Activated CD4-positive, alpha-beta T cell treated with anti-CD3 and anti-CD28 coated beads for 36 hours (primary cell): ENCODE data around the gene REXO4. TPM values are rescaled to one million over a fixed set of nuclear protein-coding genes. Genes with fewer than 3 reads are reported as not detected.

Experiments used
- ATAC-seq: fragments of 200-7000 bp; cut with Tn5 transposase; one replicate; pipeline ENCODE4 v1.10.0; 2021; ENCODE audit warnings: mild to moderate bottlenecking, moderate library complexity
- CTCF ChIA-PET: fragments of 350-600 bp; sonication (Branson Sonifier 250); formaldehyde crosslinking; loops from one replicate; lab custom pipeline; 2021; ENCODE audit warnings: antibody characterized with exemption; lab: Charles Lee
- POLR2A ChIA-PET: fragments of 350-600 bp; sonication (Branson Sonifier 250); formaldehyde crosslinking; loops from one replicate; lab custom pipeline; 2021; ENCODE audit warnings: antibody characterized with exemption, inconsistent platforms; lab: Charles Lee
- DNase-seq: peaks from one replicate; pipeline ENCODE4 v3.0.0-alpha.2; 2020
- H3K27ac Mint-ChIP-seq: one replicate; pipeline ENCODE4 v1.8.0; 2021; ENCODE audit warnings: mixed read lengths
- H3K27me3 Mint-ChIP-seq: one replicate; pipeline ENCODE4 v1.8.0; 2021; ENCODE audit warnings: mixed read lengths
- H3K36me3 Mint-ChIP-seq: one replicate; pipeline ENCODE4 v1.8.0; 2021; ENCODE audit warnings: low read depth, mixed read lengths
- H3K4me1 Mint-ChIP-seq: one replicate; pipeline ENCODE4 v1.8.0; 2021; ENCODE audit warnings: mixed read lengths
- H3K4me3 Mint-ChIP-seq: one replicate; pipeline ENCODE4 v1.8.0; 2021; ENCODE audit warnings: mild to moderate bottlenecking, moderate library complexity, mixed read lengths
- H3K9me3 Mint-ChIP-seq: one replicate; pipeline ENCODE4 v1.8.0; 2021; ENCODE audit warnings: low read depth, mixed read lengths
- intact Hi-C, 2 experiments: fragments of 100-400 bp; cut with DNase I in 1 of 2; cut with micrococcal nuclease in 1 of 2; formaldehyde crosslinking; loops; one replicate each; pipeline versions ENCODE4 v1.14.2 to v1.15.1; 2022 to 2024; cut with DNase I, micrococcal nuclease
- total RNA-seq, 2 experiments: library from RNA; stranded (reverse); gene quantifications; one replicate each; pipeline ENCODE4 v1.2.3, GENCODE V29; 2021

The REXO4 gene
- total RNA-seq, 2 experiments from 2014 or later = 25.9 to 34.3 TPM

GRCh38 chr9:133429641-133430161 is 11.9 kb upstream of the REXO4 start:
- H3K4me1 Mint-ChIP-seq = peaks cover 3% of the 10 kb centered on the region
- ChIA-PET CTCF (interaction anchor here (0.6 kb wide), 2 partner anchors 17 to 60 kb away, joined by 3 read pairs; no protein-coding TSS in a partner anchor), POLR2A (no interaction called here)
- H3K36me3 Mint-ChIP-seq = no peaks in the 10 kb centered on the region
- DNase-seq (peak; percentile 47), ATAC-seq (no peak)
- no peak overlapping the region for H3K27ac Mint-ChIP-seq
- no peak overlapping the region for H3K4me3 Mint-ChIP-seq
- H3K27me3 Mint-ChIP-seq = peaks cover 29% of the 10 kb centered on the region
- no peaks in the 10 kb centered on the region for H3K9me3 Mint-ChIP-seq
- intact Hi-C loops = no loop called here

GRCh38 chr9:133429214-133429613 is 11.4 kb upstream of the REXO4 start:
- Mint-ChIP-seq H3K27ac (no peak overlapping the region), H3K4me3 (no peak overlapping the region), H3K36me3 (no peaks in the 10 kb centered on the region), H3K4me1 (peaks cover 3% of the 10 kb centered on the region), H3K27me3 (peaks cover 32% of the 10 kb centered on the region), H3K9me3 (no peaks in the 10 kb centered on the region)
- ATAC-seq (no peak), DNase-seq (no peak)
- POLR2A ChIA-PET = no interaction called here
- CTCF ChIA-PET = no interaction called here
- intact Hi-C loops = no loop called here

GRCh38 chr9:133428617-133429101 is 10.8 kb upstream of the REXO4 start:
- intact Hi-C loops = no loop called here
- H3K27me3 Mint-ChIP-seq = peaks cover 32% of the 10 kb centered on the region
- H3K9me3 Mint-ChIP-seq = no peaks in the 10 kb centered on the region
- H3K27ac Mint-ChIP-seq = no peak overlapping the region
- ATAC-seq (peak; percentile 23), DNase-seq (no peak)
- H3K4me3 Mint-ChIP-seq = no peak overlapping the region
- POLR2A ChIA-PET = no interaction called here
- CTCF ChIA-PET = no interaction called here
- peaks cover 3% of the 10 kb centered on the region for H3K4me1 Mint-ChIP-seq
- no peaks in the 10 kb centered on the region for H3K36me3 Mint-ChIP-seq

- CTCF ChIA-PET = no interaction called here
- ATAC-seq (no peak), DNase-seq (no peak)
- Mint-ChIP-seq H3K4me3 (peak overlapping the region; percentile 28), H3K4me1 (peaks cover 3% of the 10 kb centered on the region), H3K27me3 (peaks cover 32% of the 10 kb centered on the region), H3K9me3 (no peaks in the 10 kb centered on the region), H3K27ac (no peak overlapping the region), H3K36me3 (no peaks in the 10 kb centered on the region)
- POLR2A ChIA-PET = no interaction called here
- intact Hi-C loops = no loop called here
Observed at GRCh38 chr9:133427658-133428348, 10.0 kb upstream of the REXO4 start.

- H3K4me3 Mint-ChIP-seq = no peak overlapping the region
- H3K27me3 Mint-ChIP-seq = peaks cover 32% of the 10 kb centered on the region
- ATAC-seq (no peak), DNase-seq (no peak)
- intact Hi-C loops = no loop called here
- no peak overlapping the region for H3K27ac Mint-ChIP-seq
- ChIA-PET POLR2A (no interaction called here), CTCF (interaction anchor here (1.3 kb wide), 1 partner anchor 84 kb away, joined by 3 read pairs; no protein-coding TSS in a partner anchor)
- no peaks in the 10 kb centered on the region for H3K36me3 Mint-ChIP-seq
- no peaks in the 10 kb centered on the region for H3K9me3 Mint-ChIP-seq
- H3K4me1 Mint-ChIP-seq = peaks cover 14% of the 10 kb centered on the region
Observed at GRCh38 chr9:133426011-133426410, 8.2 kb upstream of the REXO4 start.

- Mint-ChIP-seq H3K4me1 (peaks cover 19% of the 10 kb centered on the region), H3K27ac (no peak overlapping the region), H3K36me3 (no peaks in the 10 kb centered on the region), H3K27me3 (peaks cover 30% of the 10 kb centered on the region), H3K9me3 (no peaks in the 10 kb centered on the region), H3K4me3 (no peak overlapping the region)
- intact Hi-C loops = no loop called here
- no peak for ATAC-seq
- POLR2A ChIA-PET = no interaction called here
- no peak for DNase-seq
- CTCF ChIA-PET = interaction anchor here (1.3 kb wide), 1 partner anchor 84 kb away, joined by 3 read pairs; no protein-coding TSS in a partner anchor
Observed at GRCh38 chr9:133425049-133425632, 7.3 kb upstream of the REXO4 start.

- Mint-ChIP-seq H3K4me1 (peaks cover 22% of the 10 kb centered on the region), H3K27me3 (peaks cover 27% of the 10 kb centered on the region), H3K9me3 (no peaks in the 10 kb centered on the region), H3K4me3 (no peak overlapping the region), H3K36me3 (no peaks in the 10 kb centered on the region), H3K27ac (no peak overlapping the region)
- ATAC-seq (no peak), DNase-seq (no peak)
- ChIA-PET CTCF (interaction anchor here (1.4 kb wide), 1 partner anchor 20 kb away, joined by 3 read pairs; no protein-coding TSS in a partner anchor), POLR2A (no interaction called here)
- intact Hi-C loops = no loop called here
Observed at GRCh38 chr9:133424187-133424586, 6.4 kb upstream of the REXO4 start.

GRCh38 chr9:133423216-133423615 is 5.4 kb upstream of the REXO4 start:
- H3K9me3 Mint-ChIP-seq = no peaks in the 10 kb centered on the region
- peaks cover 27% of the 10 kb centered on the region for H3K27me3 Mint-ChIP-seq
- H3K4me3 Mint-ChIP-seq = no peak overlapping the region
- intact Hi-C loops = no loop called here
- ChIA-PET CTCF (interaction anchor here (0.6 to 1.4 kb wide), 4 partner anchors 9 to 133 kb away, joined by 3 read pairs; no protein-coding TSS in a partner anchor), POLR2A (no interaction called here)
- peaks cover 29% of the 10 kb centered on the region for H3K4me1 Mint-ChIP-seq
- DNase-seq (no peak), ATAC-seq (no peak)
- H3K27ac Mint-ChIP-seq = no peak overlapping the region
- no peaks in the 10 kb centered on the region for H3K36me3 Mint-ChIP-seq

GRCh38 chr9:133421615-133422542 is 4.1 kb upstream of the REXO4 start, which contains the start of gene ADAMTS13:
Gene ADAMTS13, plus strand, starts transcription at chr9:133422367. Its CDS starts 77 bp downstream, at chr9:133422444.
- Mint-ChIP-seq H3K36me3 (peaks cover 4% of the 10 kb centered on the region), H3K27ac (peak within 1 kb of the TSS; percentile 55), H3K27me3 (peaks cover 14% of the 10 kb centered on the region), H3K9me3 (no peaks in the 10 kb centered on the region), H3K4me3 (no peak within 1 kb of the TSS), H3K4me1 (peaks cover 26% of the 10 kb centered on the region)
- CTCF ChIA-PET = interaction anchor here (0.5 to 1.3 kb wide), 2 partner anchors 8 to 67 kb away, joined by 3 read pairs; no protein-coding TSS in a partner anchor
- POLR2A ChIA-PET = no interaction called here
- intact Hi-C loops = no loop called here
- ATAC-seq (peak; percentile 57), DNase-seq (peak; percentile 79)

GRCh38 chr9:133420392-133420827 is 2.6 kb upstream of the REXO4 start:
- peaks cover 6% of the 10 kb centered on the region for H3K27me3 Mint-ChIP-seq
- H3K9me3 Mint-ChIP-seq = no peaks in the 10 kb centered on the region
- peaks cover 14% of the 10 kb centered on the region for H3K36me3 Mint-ChIP-seq
- POLR2A ChIA-PET = no interaction called here
- peak; percentile 29 for DNase-seq
- no peak overlapping the region for H3K4me3 Mint-ChIP-seq
- intact Hi-C loops = no loop called here
- no peak for ATAC-seq
- CTCF ChIA-PET = no interaction called here
- peaks cover 37% of the 10 kb centered on the region for H3K4me1 Mint-ChIP-seq
- H3K27ac Mint-ChIP-seq = peak overlapping the region; percentile 81
